Tongue (tissue), 2 donors: ENCODE measurements around the gene SLC35E3. TPM values are rescaled to one million over a fixed set of nuclear protein-coding genes. Genes with fewer than 3 reads are reported as not detected.
A peak's percentile ranks its signal among the peaks of the same experiment; 100 is the strongest.

Source experiments
- DNase-seq: peaks from one replicate; pipeline ENCODE4 v3.0.0-alpha.2; 2015
- total RNA-seq: library from RNA; depleted of rRNA; stranded (reverse); fragments of >200 nt; gene quantifications from one replicate; pipeline ENCODE4 v1.2.3, GENCODE V29; 2014

SLC35E3 gene
- 4.2 TPM for total RNA-seq

DNA sequence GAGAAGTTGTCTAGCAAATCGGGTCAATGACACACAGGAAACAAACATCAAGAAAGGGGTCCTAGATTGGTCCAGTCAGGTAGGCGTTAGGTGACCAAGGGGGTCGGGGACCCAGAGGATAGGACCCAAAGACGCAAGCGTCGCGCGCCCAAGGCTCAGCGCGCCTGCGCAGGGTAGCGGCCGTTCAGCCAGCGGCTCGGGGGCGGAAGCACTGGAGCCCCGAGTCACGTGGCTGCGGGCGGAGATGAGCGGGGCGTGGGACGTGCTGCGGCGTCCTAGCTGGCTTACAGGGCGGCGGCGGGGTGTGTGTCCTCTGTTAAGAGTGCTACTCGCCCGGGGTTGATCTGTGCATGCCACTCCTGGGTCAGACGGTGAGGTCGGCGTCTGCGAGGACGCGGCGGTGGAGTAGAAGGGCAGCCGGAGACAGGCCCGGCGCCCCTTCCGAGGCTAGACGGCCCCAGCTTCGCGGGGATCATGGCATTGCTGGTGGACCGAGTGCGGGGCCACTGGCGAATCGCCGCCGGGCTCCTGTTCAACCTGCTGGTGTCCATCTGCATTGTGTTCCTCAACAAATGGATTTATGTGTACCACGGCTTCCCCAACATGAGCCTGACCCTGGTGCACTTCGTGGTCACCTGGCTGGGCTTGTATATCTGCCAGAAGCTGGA lies at the start of gene SLC35E3:
TSS of gene SLC35E3 (plus strand) at position 273 of the 668 bp plus-strand sequence. CDS start at position 475, 202 bp downstream.
- DNase-seq, result peak; percentile 97

DNA sequence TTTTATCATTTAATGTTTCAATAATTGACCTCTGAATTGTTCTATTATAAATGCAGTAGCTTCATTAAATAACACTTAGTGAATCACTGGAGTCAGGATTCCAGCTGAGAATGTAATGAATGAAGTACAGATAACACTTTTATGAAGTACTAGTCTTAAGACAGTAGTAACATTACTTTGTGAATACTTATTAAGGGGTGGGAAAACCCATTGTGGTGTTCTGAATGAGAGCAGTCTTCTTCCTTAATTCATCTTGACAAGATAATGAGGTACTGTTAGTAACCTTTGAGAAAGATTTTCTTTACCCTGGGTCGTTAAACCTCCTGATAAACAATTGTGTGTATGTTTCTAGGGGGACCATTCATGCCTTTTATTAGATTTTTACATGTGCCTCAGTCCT lies 46.5 kb upstream of the SLC35E3 start:
- DNase-seq, result no peak

DNA sequence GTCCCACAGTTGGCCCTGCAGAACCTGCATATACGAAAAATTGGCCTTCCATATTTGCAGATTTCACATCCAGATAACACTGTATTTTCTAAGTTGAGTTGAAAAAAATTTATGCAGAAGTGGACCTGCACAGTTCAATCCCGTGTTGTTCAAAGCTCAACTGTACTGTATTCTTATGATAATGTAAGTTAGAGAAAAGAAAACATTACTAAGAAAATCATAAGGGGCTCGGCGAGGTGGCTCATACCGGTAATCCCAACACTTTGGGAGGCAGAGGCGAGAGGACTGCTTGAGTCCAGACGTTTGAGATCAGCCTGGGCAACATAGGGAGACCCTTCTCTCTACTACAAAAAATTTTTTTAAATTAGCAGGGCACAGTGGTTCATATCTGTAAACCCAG lies 18.2 kb upstream of the SLC35E3 start:
- DNase-seq, result no peak

DNA sequence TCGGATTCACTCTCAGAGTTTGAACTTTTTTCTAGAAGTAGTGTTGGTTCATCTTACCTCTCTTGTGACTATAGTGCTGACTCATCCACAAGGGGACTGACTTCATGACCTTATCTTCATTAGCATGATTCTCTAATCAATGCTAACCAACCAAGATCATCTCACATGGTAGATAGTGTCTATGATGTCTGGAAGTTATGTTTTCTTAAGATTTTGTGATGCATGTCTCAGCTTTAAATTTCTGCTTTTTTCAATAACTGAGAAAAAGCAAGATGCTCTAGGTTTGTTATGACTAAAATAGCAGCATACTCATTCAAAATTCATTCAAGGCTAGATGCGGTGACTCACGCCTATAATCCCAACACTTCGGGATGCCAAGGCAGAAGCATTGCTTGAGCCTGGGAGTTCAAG lies 12.3 kb upstream of the SLC35E3 start:
- DNase-seq, result no peak

DNA sequence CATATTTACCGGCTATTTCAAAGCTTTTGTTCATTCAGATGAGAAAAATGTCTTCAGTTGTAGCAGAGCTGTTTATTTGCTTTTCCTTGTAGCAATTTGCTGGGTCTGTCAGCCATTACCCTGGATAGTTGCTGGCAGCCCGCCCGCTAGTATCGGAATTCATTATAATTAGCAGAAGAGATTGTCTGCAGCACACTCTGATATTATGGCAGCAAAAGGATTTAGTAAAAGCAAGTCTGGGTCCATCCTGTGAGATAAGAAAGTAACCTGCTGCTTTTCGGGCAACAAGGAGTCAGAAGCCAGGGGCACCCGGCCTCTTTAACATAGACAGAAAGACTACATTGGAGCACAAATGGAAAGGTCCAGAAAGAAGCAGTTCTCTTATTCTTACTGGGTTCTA lies 6.1 kb upstream of the SLC35E3 start:
- DNase-seq, result peak; percentile 25

DNA sequence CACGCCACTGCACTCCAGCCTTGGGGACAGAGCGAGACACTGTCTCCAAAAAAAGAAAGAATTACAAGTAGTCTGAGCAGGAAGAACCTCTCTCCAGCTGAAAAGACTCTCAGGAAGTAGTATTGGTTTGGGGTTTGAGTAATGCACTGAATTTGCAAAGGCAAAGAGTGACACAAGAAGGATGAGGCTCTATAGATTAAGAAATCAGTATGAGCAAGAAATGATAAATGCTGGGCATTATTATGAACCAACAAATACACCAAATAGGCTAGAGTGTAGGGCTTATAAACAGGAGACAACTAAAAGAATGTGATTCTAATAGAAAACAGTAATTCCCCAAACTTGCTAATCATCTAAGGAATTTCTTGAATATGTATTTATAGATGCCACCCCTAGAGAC lies 2.6 kb upstream of the SLC35E3 start:
- DNase-seq, result no peak

DNA sequence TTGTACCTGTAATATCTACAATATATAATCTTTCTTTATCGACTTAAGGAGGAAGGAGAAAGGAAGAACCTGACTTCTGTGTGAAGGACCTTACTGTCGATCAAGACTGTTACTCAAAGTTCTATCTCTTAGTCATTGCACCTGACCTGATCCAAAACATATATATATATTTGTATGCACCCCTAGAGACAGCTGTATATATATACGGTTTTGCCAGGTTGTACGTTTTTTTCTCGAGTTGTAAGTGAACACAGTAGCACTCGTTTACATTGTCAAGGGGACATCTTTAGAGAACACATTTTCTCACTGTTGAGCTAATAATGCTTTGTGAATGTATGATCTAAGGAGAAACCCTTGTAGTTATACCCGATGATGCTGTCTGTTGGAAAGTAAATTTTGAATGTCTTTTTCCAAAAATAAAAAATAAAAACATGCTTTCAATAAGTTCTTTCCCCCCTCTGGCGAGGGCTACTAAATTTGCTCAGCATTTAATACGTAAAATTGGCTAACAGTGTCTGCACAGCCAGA lies 536 bp upstream of the SLC35E3 start:
- DNase-seq, result no peak

DNA sequence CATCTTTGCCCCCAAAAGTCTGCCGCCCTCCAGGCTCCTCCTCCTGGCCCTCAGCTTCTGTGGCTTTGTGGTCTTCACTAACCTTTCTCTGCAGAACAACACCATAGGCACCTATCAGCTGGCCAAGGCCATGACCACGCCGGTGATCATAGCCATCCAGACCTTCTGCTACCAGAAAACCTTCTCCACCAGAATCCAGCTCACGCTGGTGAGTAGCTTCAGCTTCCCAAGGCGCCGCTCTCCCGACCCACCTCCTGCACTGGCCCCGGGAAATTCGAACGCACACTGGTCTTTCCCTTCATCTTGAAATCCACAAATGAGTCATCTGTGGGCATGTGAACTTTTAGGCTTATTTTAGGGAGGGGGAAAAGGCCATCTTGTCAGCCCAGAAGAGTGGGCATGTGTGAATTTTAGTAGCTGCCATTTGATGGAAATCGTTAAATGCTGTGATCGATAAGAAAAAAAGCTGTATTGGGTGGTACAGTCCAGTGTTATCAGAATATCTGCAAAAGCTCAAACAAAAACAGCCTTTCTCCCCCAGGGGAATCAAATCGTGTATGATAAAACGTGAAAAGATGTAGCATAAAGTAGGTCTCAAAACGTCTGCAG lies 700 bp downstream of the SLC35E3 start:
- peak; percentile 76 for DNase-seq

DNA sequence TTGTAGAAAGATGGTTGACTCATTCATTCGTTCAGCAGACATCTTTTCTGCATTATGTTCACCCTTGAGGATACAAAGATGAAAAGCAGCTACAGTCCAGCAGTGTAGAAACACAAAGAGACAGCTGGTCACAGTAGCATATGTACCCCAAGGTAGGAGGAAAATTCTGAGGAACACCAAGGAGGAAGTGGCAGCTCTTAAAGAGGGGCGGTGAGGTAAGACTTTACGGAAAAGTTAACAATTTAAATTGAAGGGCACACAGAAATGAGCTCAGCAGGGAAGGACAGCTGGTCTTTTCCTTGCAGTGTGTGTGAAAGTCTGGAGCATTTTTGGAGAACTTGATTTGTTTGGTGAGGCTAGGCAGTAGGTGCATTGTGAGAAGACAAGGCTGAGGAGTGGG lies 3.5 kb downstream of the SLC35E3 start:
- DNase-seq, result no peak

DNA sequence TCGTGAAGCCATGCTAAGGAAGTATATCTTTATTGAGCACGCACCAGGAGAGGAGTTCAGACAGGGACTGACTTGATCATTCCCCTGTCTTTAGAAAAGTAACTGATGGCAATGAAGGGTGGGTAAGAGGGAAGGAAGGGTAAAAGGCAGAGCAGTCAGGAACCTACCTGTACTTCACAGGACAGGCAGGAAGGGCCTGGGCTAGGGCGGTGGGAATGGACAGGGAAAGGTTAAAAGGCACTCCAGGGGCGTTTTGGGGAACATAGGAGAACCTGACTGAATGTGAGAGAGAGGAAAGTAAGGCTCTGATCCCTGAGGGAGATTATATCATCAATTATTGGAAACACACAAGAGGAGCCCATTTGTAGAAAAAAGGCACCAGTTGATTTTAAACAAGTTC lies 3.9 kb downstream of the SLC35E3 start:
- no peak for DNase-seq

DNA sequence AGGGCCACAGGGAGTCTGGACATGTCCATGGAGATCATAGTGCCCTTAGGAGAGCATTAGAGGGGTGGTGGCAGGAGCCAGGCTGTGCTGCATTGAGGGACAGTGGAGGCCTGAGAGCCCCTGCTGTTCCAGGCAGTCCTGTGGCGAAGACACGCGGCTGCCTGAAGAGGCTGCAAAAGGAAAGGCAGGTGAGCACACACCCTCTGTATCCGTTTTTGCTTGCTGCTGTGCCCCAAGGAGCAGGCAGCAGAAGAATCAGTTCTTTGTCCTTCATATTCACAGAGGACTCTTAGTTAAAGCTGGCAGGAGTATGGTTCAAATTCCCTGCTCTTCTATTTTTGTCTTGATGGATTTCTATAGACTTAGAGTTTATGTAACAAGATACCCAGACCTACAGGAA lies 4.5 kb downstream of the SLC35E3 start:
- DNase-seq, result peak; percentile 18

DNA sequence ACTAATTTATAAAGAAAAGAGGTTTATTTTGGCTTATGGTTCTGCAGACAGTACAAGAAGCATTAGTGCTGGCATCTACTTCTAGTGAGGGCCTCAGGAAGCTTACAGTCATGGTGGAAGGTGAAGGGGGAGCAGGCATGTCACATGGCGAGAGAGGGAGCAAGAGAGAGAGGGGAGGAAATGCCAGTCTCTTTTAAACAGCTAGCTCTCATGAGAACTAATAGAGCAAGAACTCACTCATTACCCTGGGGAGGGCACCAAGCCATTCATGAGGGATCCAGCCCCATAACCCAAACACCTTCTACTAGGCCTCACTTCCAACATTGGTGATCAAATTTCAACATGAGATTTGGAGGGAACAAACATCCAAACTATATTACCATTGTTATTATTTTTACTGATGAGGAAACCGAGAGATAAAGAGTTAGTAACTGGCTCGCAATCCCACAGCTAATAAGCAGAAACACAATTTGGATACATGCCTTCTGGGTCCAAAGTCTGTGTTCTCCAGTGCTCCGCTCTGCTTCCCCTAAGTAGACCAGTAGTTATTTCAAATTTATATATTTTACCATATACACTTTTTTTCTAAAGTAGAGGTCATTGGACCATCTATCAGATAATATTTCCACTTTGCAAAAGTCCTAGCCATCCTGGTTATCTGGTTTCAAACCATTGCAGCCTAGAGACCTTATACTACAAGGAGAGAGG lies 9.7 kb downstream of the SLC35E3 start:
- DNase-seq, result no peak

DNA sequence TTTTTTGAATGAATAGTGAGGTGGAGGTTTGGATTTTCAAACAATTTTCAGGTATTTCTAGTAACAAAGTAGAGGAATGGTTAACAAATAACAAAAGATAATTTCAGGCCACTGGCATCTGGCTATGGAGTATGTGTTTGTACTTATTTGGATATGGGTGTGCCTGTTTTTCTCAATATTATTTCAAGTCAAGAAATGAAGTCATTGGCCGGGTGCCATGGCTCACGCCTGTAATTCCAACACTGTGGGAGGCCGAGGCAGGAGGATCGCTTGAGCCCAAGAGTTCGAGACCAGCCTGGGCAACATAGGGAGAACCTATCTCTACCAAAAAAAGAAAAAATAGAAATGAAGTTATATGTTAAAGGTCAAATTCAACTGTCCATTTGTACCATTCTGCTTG lies 13.9 kb downstream of the SLC35E3 start:
- no peak for DNase-seq

DNA sequence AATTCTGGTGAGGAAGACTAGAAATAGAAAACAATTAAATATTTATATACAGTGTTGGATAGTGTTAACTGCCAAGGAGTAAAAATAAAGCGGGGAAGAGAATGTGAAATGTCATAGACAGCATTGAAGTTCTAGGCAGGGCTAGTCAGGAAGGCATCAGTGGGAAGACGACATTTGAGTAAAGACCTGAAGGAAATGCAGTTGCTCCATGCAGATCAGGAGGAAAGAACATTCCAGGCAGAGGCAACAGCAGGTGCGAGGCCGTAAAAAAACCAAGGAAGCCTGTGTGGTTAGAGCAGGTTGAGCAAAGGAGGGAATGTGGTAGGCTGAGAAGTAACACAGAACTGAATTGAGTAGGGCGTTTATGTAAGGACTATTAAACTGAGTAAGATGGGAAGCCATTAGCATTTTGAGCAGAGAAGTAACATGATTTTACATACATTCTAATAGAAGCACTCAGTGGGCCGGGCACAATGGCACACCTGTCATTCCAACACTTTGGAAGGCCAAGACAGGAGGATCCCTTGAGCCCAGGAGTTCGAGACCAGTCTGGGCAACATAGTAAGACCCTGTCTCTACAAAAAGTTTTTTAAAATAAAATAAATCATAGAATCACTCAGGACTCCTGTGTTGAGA lies 14.9 kb downstream of the SLC35E3 start:
- DNase-seq, result no peak

DNA sequence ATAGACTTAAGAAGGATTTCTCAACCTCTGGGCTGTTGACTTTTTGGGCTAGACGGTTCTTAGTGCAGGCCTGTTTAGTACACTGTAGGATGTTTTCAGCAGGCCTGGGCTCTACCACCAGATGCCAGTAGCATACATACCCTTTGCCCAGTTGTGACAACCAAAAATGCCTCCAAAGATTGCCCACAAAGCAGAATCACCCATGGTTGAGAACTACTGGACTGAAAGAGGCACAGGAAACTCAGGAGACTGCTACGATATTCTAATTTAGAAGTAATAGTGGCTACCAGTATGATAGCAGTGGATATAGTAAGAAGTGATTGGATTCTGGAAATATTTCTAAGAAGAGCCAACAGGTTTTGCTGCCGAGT lies 15.5 kb downstream of the SLC35E3 start:
- no peak for DNase-seq

DNA sequence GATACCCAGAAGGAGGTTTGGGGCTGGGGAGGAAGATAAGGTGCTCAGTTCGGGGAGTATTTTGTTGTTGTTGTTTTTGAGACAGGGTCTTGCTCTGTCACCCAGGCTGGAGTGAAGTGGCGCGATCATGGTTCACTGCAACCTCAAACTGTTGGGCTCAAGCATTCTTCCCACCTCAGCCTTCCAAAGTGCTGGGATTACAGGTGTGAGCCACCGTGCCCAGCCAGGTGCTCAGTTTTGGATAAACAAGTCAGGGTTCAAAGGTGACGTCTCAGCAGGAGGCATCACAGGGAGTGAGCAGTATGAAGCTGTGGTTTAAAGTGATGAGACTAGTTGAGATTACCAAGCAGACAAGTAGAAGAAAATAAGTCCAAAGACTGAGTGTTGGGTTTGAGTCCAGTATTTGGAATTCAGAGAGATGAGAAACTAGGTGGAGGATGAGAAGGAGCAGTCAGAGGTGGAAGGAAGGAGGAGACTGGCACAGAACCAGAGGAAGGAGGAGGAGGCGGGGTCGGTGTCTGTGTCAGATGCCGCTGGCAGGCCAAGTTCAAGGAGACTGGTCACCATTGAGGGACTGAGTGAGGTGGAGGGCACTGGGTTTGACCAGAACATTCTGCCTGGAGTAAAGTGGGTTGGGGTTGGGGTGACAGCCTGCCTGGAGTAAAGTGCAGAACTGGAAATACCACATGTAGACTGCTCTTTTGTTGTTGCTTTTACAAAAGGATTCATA lies 16.1 kb downstream of the SLC35E3 start:
- no peak for DNase-seq

DNA sequence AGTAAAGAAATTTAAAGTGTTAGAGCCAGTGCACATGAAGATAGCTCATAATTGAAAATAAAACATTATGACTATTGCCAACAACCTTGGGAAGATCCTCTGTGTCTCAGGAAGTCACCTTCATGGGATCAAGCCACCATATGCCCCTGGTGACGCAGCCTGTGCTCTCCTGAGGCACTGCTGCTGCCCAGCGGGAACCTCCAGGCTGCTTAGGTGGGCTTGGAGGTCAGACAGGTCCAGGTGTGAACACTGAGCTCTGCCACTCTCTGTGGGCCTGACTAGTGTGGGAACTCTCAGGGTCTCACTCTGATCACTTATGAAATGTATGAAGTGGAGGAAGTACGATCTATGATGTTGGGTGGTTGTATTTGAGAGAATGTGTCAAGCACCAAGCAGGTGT lies 16.7 kb downstream of the SLC35E3 start:
- no peak for DNase-seq

DNA sequence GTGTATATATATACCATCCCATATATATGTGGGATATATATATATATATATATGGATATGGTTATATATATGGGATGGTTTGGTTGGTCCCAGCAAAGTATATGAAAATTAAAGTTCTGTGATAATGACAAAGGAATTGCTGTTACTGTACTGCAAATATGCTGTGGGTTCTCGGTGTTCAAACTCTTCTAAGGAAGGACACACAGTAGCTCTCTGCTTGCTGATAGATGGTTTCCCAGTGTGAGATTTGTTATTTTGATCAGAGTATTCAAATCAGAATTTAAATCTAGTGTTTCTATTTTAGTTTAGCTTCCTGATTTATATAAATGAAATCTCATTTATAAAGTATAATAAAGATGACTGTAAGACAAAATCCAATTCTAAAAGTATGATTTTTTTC lies 19.7 kb downstream of the SLC35E3 start:
- DNase-seq, result no peak

DNA sequence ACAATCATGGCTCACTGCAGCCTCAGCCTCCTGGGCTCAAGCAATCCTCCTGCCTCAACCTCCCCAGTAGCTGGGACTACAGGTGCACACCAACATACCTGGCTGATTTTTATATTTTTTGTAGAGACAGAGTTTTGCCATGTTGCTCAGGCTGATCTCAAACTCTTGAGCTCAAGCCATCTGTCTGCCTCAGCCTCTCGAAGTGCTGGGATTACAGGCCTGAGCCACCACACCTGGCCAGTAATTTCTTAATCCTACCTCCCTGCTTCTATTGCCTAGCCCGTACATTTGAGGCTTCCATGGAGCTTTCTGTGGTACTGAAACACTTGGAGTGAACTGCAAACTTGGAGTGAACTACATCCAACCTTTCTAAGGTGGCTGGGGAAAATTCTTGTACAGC lies 20.7 kb downstream of the SLC35E3 start:
- DNase-seq, result no peak

DNA sequence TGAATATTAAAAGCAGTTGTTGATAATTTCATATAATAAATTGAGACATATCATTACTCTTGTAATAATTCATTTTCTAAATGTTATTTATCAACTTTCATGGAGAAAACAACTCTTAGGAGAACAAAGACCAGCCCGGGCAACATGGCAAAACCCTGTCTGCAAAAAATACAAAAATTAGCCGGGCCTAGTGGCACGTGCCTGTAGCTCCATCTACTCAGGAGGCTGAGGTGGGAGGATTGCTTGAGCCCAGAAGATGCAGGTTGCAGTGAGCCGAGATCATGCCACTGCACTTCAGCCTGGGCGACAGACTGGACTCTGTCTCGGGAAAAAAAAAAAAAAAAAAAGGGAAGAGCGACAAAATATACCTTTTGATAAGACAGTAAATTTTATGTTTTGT lies 21.2 kb downstream of the SLC35E3 start:
- no peak for DNase-seq

DNA sequence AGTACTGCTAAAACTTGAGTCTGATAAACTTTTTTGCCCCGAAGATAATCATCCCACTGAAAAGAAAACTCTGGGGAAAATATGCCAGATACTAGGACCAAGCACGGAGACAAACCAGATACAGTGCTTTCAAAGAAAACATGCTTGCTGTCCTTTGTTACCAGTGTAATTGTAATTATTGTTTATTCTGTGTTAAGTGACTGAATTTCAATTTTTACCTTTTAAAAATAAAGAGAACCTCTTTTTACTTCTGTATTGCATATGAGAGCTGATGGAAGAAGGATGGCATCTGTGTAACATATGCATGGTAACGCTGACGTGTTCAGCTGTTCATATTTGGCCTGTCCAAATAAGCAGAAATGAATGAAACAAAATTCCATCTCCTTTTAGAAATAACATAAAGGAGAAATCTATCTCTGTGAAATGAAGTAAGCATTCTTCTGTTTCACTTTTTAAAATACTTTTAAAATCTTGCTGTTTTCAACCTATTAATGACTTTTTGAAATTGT lies 22.5 kb downstream of the SLC35E3 start:
- DNase-seq, result no peak

DNA sequence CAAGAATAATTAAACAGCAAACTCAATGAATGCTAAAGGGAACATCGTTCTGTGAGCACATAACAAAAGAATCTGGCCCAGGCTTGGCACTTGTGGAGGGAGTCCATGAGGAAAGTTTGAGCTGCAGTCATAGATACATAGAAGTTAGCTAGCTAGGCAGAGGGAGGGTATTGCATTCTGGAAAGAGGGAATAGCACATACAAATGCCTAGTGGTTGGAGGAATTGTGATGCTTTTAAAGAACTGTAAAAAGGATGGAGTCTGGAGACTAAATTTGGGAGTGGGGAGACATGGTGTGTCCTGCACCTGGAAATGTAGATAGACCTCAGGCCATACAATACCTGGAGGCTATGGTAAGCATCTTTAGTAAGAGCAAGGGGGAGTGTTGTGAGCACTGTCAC lies 24.0 kb downstream of the SLC35E3 start:
- DNase-seq, result no peak
